GM12892 (cell line): ENCODE data around the gene PLEKHG2.

Experiments used
- POLR2A ChIP-seq: IDR thresholded peaks from 2 replicates; pipeline ENCODE4 v1.6.1; 2011; ENCODE audit warnings: low read depth, low read length, control low read depth
- POLR2AphosphoS5 ChIP-seq: IDR thresholded peaks from 2 replicates; pipeline ENCODE4 v1.6.1; 2011; ENCODE audit warnings: low read depth, low read length, control low read depth
- TAF1 ChIP-seq: IDR thresholded peaks from 2 replicates; pipeline ENCODE4 v1.6.1; 2011; ENCODE audit warnings: low read depth, mild to moderate bottlenecking, control low read depth, low read length, borderline replicate concordance

GRCh38 chr19:39463403-39463802, 50.9 kb downstream of the PLEKHG2 start:
- TF ChIP-seq POLR2A (no peak), POLR2AphosphoS5 (no peak), TAF1 (no peak)
